HepG2 (cell line): Measurements from ENCODE around the gene NUDT7. TPM values are rescaled to one million over a fixed set of nuclear protein-coding genes. Genes with fewer than 3 reads are reported as not detected.

Source experiments
- ATF7-NPFF ChIP-seq: sonication (generic); formaldehyde crosslinking; IDR thresholded peaks from 2 replicates; pipeline ENCODE4 v1.8.1; 2023; ENCODE audit warnings: mild to moderate bottlenecking, low read depth, missing genetic modification reagents, moderate library complexity
- ELF1 ChIP-seq: sonication (generic); formaldehyde crosslinking; IDR thresholded peaks from 2 replicates; pipeline ENCODE4 v1.4.0; 2020; ENCODE audit warnings: missing genetic modification reagents
- ELF3 ChIP-seq: IDR thresholded peaks from 2 replicates; pipeline ENCODE4 v1.6.1; 2016; ENCODE audit warnings: missing genetic modification reagents, missing compliant biosample characterization
- KDM2A ChIP-seq: sonication (generic); formaldehyde crosslinking; IDR thresholded peaks from 2 replicates; pipeline ENCODE4 v1.4.0; 2020; ENCODE audit warnings: low read depth, missing genetic modification reagents, borderline replicate concordance
- NKX3-1 ChIP-seq: sonication (generic); formaldehyde crosslinking; IDR thresholded peaks from 2 replicates; pipeline ENCODE4 v1.5.0; 2020; ENCODE audit warnings: missing genetic modification reagents
- PAF1 ChIP-seq: IDR thresholded peaks from 2 replicates; pipeline ENCODE4 v1.6.1; 2016; ENCODE audit warnings: missing genetic modification reagents, missing compliant biosample characterization
- REPIN1 ChIP-seq: sonication (generic); formaldehyde crosslinking; IDR thresholded peaks from 2 replicates; pipeline ENCODE4 v1.8.0; 2022; ENCODE audit warnings: missing genetic modification reagents, low read depth, mild to moderate bottlenecking, borderline replicate concordance
- SMAD3 ChIP-seq: sonication (generic); formaldehyde crosslinking; IDR thresholded peaks from 2 replicates; pipeline ENCODE4 v1.4.0; 2020; ENCODE audit warnings: missing genetic modification reagents
- SMC3 ChIP-seq: IDR thresholded peaks from 2 replicates; pipeline ENCODE4 v1.6.1; 2011; ENCODE audit warnings: low read length, improper control_type of control experiment
- TEAD2 ChIP-seq: sonication (generic); formaldehyde crosslinking; IDR thresholded peaks from 2 replicates; pipeline ENCODE4 v1.9.0; 2021; ENCODE audit warnings: missing genetic modification reagents
- ZBTB3 ChIP-seq: sonication (generic); formaldehyde crosslinking; IDR thresholded peaks from 2 replicates; pipeline ENCODE4 v1.4.0; 2020; ENCODE audit warnings: low read depth, mild to moderate bottlenecking, moderate library complexity, missing genetic modification reagents, borderline replicate concordance
- ZNF333 ChIP-seq: sonication (generic); formaldehyde crosslinking; IDR thresholded peaks from 2 replicates; pipeline ENCODE4 v1.4.0; 2020; ENCODE audit warnings: mild to moderate bottlenecking, missing genetic modification reagents, borderline replicate concordance
- ZNF33B ChIP-seq: sonication (generic); formaldehyde crosslinking; IDR thresholded peaks from 2 replicates; pipeline ENCODE4 v1.5.1; 2020; ENCODE audit warnings: mild to moderate bottlenecking, missing genetic modification reagents
- ZNF598 ChIP-seq: sonication (generic); formaldehyde crosslinking; IDR thresholded peaks from 2 replicates; pipeline ENCODE4 v1.5.1; 2020; ENCODE audit warnings: mild to moderate bottlenecking, missing genetic modification reagents, borderline replicate concordance
- ZNF792 ChIP-seq: IDR thresholded peaks from 2 replicates; pipeline ENCODE4 v1.6.1; 2016
- ZNF83 ChIP-seq: sonication (generic); formaldehyde crosslinking; IDR thresholded peaks from 2 replicates; pipeline ENCODE4 v1.4.0; 2020; ENCODE audit warnings: missing genetic modification reagents, mild to moderate bottlenecking, borderline replicate concordance
- polyA plus RNA-seq, 8 experiments: library from polyadenylated mRNA; depleted of rRNA in 3 of 8; stranded (reverse) in 7 of 8; unstranded in 1 of 8; fragments of >200 nt; fragmentation: Illumina TruSeq in 4 of 8; extraction: Trizol in 4 of 8; gene quantifications; 2 replicates each; pipeline versions ENCODE4 v1.2.1 to v1.2.3, GENCODE V29; 2011 to 2016; ENCODE audit warnings: low read depth in 4 of 8, missing spikeins in 1 of 8, mixed read lengths in 1 of 8; ENCODE audit not compliant: insufficient read depth in 1 of 8
- total RNA-seq, 5 experiments: library from RNA; depleted of rRNA; stranded (reverse); fragments of >200 nt; fragmentation: Illumina TruSeq; extraction: Trizol; gene quantifications; 2 replicates each; pipeline ENCODE4 v1.2.3, GENCODE V29; 2016; ENCODE audit warnings: low read depth in 1 of 5
- TF ChIP-seq, protein P1 (sequence below): IDR thresholded peaks from 2 replicates; pipeline ENCODE4 v1.6.1; 2018; ENCODE audit warnings: missing genetic modification reagents
- TF ChIP-seq, protein P2 (sequence below): sonication (generic); formaldehyde crosslinking; IDR thresholded peaks from 2 replicates; pipeline ENCODE4 v1.5.0; 2020; ENCODE audit warnings: missing genetic modification reagents, mild to moderate bottlenecking, borderline replicate concordance

The NUDT7 gene
- total and polyA plus RNA-seq, 2 of the 13 experiments (the other 11 are each of a cell fraction or from before 2014, with no cell fraction given): 14.3 to 23.9 TPM

DNA sequence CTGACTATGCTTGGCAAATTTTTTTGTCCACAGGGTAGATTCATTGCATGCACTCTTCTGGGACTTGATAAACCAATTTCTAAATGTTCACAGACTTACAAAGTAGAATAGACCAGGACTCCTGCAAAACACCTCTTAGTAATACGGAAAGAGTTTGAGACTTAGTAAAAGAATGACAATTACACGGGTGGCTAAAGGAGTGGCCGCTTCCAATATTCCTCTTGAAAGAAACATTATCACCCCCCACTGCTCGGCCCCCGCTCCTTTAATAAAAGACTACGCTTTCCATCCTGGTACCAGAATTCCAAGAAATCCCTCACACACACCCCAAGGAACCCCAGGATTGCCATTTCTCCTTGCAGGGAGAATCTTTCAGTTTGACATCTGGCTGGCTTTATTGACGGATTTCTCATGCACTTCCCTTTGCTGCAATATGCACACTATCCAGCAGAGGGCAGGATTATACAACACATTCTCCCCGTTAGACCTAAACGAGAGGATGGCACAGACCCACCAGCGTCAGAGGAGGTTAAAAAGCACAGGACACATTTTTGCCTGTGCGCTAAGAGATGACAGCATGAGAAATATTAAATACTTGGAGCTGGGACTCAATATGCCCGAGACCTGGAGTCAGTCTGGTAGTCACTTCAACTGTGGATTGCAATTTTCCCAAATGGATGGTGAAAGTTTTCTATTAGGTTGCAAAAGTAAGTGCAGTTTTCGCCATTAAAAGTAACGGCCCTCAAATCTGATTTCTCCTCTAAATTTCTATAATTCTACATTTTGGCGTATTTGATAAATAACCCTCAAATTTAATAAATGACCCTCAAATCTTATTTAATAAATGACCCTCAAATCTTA lies 46.6 kb upstream of the NUDT7 start (continued):
- no peak for TF ChIP-seq ZBTB3 (CRISPR knock-in tag)
- no peak for TF ChIP-seq TEAD2
- TF ChIP-seq SMAD3 (CRISPR knock-in tag): 0 out of 2 replicates have a peak, but pooled peaks have one; percentile 37
- TF ChIP-seq PAF1 (CRISPR knock-in tag): no peak
- TF ChIP-seq ZNF333 (CRISPR knock-in tag): no peak
- no peak for TF ChIP-seq NKX3-1 (CRISPR knock-in tag)
- 0 out of 2 replicates have a peak, but pooled peaks have one; percentile 45 for TF ChIP-seq ZNF83
- TF ChIP-seq ATF7-NPFF (CRISPR knock-in tag): no peak
- peak; percentile 66; the same call in 1 of the 2 replicates for TF ChIP-seq ZNF792 (CRISPR knock-in tag)
- TF ChIP-seq ZNF598 (CRISPR knock-in tag): no peak
- peak; percentile 65; the same call in 1 of the 2 replicates for TF ChIP-seq REPIN1
- TF ChIP-seq ZNF33B (CRISPR knock-in tag): no peak
- 0 out of 2 replicates have a peak, but pooled peaks have one; percentile 24 for TF ChIP-seq ELF3
- peak; percentile 100 for TF ChIP-seq SMC3
- 0 out of 2 replicates have a peak, but pooled peaks have one; percentile 40 for TF ChIP-seq KDM2A
- 0 out of 2 replicates have a peak, but pooled peaks have one; percentile 20 for TF ChIP-seq ELF1 (CRISPR knock-in tag)
- TF ChIP-seq, protein P1, sequence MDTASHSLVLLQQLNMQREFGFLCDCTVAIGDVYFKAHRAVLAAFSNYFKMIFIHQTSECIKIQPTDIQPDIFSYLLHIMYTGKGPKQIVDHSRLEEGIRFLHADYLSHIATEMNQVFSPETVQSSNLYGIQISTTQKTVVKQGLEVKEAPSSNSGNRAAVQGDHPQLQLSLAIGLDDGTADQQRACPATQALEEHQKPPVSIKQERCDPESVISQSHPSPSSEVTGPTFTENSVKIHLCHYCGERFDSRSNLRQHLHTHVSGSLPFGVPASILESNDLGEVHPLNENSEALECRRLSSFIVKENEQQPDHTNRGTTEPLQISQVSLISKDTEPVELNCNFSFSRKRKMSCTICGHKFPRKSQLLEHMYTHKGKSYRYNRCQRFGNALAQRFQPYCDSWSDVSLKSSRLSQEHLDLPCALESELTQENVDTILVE (CRISPR knock-in tag): peak; percentile 51; the same call in 1 of the 2 replicates
- TF ChIP-seq, protein P2, sequence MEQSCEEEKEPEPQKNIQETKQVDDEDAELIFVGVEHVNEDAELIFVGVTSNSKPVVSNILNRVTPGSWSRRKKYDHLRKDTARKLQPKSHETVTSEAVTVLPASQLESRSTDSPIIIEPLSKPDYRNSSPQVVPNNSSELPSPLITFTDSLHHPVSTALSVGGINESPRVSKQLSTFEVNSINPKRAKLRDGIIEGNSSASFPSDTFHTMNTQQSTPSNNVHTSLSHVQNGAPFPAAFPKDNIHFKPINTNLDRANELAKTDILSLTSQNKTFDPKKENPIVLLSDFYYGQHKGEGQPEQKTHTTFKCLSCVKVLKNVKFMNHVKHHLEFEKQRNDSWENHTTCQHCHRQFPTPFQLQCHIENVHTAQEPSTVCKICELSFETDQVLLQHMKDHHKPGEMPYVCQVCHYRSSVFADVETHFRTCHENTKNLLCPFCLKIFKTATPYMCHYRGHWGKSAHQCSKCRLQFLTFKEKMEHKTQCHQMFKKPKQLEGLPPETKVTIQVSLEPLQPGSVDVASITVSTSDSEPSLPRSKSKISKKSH (CRISPR knock-in tag): no peak
